Mesenteric fat pad (tissue), 1 donor: ENCODE measurements around the gene CHDH. TPM values are rescaled to one million over a fixed set of nuclear protein-coding genes. Genes with fewer than 3 reads are reported as not detected.

Experiments
- DNase-seq: peaks from one replicate; pipeline ENCODE4 v3.0.0-alpha.2; 2020; ENCODE audit warnings: low spot score
- total RNA-seq: library from RNA; stranded (reverse); fragmentation: NEBNext Ultra II Directional; extraction: Animal tissue kit (Norgen Biotek cat#: 25700); gene quantifications from one replicate; pipeline ENCODE4 v1.2.1, GENCODE V29; 2021
- donor health status: DM: yes; HTN: yes; CAD: no.

Gene CHDH
- total RNA-seq, 1 donor from 2014 or later = 1.4 TPM

DNA sequence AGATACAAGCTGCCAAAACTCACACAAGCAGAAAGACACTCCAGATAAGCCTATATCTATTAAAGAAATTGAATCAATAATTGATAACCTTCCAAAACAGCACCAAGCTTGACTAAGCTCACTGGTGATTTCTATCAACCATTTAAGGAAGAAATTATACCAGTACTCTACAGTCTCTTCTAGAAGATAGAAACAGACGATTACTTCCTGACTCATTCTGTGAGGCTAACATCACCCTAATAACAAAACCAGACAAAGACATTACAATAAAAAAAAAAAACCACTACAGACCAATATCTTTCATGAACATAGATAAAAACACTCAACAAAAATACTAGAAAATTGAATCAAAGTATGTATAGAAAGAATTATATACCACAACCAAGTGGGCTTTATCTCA lies 20.2 kb downstream of the CHDH start:
- no peak for DNase-seq

DNA sequence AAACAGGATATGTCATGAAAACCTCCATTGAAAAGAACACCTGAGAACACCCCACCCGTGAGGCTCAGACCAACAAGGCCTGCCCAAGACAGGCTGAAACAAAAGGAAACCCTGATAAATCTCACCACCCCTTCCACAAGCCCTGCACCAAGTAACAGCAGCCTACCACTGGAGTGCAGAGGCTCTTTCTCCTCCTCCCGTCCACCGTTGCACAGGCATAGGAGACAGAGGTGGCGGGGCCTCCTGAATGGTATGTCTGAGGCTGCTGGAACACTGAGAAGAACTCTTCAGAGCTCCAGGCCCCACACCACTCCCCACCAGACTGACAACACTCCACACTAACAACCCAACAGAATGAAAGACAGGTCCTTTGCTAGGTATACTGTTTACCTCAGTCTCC lies 21.4 kb downstream of the CHDH start:
- DNase-seq = no peak

DNA sequence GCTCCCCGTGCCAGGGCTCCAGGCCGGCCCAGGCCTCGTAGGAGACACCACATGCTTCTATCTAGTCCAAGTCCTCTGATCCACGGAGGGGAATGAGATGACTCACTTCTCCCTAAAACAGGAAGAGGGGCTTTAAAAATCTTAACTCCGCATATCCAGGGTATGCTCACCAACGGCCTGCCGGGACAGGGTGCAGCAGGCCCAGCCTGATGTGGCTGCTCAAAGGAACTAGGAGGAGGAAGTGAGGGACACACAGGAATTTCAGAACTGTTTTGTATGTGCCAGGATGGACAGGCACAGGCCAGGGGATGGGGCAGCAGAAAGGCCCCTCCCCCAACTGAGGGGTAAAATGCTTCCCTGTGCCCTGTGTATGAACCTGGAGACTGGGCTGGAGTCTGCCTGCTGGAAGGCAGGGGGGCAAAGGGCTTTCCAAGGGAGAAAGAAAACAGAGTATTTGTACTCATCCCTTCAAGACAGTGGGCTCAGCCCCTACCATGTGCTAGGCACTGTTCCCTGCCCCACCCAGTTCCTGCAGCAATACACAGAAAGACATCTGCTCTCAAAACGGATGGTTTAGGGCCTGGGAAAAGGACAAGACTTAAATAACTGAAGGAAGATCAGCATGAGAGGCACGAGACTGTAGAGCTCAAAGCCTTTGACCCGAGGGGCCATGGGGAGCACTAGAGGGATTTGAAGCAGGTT lies 22.1 kb downstream of the CHDH start:
- peak; percentile 62 for DNase-seq

DNA sequence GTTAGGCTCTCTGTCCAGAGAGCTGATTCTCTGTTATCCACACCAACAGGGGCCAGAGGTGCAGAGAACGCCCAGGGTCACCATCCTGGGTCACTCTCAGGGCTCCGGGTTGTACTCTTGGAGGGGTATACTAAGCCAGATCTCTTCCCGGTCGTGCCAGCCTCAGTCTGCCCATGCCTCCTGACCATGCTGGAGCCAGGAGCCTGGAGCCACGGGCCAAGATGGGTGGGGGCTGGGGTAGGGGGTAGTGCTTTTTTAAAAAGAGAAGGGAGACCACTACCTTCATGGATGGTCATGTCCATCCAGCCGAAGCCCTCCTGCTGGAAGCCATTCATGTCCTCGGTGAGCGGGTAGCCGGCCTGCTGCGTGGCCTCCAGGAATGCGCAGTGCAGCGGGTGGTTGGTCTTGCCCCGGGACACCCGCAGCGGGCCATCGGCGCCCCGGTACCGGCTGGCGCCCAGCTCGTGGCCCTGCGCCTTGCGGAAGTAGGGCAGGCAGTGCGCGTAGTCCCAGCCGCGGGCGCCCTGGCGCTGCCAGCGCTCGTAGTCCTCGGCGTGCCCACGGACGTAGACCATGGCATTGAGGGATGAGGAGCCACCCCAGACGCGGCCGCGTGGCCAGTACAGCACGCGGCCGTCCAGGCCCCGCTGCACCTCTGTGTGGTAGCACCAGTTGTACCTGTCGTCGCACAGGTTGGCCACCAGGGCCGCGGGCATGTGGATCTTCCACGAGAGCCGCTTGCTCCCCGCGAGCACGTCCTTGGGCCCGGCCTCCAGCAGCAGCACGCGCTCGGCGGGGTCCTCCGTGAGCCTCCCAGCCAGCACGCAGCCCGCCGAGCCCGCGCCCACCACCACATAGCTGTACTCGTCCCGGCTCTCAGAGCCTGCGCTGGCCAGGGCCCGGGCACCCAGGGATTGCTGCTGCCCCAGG lies 22.9 kb downstream of the CHDH start:
- DNase-seq = peak; percentile 79

DNA sequence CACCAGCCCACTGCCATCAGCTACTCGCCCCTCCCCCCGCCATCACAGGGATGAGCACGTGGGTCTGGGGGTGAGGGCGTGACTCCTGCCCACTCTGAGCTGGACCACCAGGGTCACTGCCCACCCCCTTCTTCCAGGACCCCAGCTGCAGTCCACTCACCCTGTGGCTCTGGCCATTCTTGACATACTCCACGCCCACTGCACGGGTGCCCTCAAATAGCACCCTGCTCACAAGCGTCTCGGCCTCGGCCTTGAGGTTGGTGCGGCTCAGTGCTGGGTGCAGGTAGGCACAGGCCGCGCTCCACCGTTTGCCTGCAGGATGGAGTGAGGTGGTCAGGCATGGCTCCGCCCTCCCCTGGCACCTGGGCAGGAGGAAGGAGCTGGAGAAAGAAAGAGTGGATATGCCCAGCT lies 23.9 kb downstream of the CHDH start:
- DNase-seq = peak; percentile 82

DNA sequence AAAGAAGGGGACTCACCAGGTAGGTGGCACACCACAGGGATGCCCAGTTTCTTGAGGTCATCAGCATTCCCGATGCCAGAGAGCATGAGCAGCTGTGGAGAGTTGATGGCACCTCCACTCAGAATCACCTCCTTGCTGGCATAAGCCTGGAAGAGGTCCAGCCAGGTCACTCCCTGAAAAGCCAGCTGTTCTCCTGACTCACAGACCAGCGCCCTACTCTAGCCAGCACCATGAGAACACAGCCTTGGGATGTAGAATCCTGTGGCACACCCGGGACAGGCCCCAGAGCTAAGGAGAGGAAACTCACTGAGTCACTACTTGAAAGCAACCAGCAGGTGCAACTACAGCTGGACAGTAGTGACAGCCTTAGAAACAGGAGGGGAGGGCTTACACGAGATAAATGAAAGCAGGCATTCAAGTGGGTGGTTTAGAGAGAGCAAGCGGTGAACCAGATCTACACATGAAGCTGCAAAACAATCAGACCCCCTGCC lies 24.5 kb downstream of the CHDH start:
- no peak for DNase-seq

DNA sequence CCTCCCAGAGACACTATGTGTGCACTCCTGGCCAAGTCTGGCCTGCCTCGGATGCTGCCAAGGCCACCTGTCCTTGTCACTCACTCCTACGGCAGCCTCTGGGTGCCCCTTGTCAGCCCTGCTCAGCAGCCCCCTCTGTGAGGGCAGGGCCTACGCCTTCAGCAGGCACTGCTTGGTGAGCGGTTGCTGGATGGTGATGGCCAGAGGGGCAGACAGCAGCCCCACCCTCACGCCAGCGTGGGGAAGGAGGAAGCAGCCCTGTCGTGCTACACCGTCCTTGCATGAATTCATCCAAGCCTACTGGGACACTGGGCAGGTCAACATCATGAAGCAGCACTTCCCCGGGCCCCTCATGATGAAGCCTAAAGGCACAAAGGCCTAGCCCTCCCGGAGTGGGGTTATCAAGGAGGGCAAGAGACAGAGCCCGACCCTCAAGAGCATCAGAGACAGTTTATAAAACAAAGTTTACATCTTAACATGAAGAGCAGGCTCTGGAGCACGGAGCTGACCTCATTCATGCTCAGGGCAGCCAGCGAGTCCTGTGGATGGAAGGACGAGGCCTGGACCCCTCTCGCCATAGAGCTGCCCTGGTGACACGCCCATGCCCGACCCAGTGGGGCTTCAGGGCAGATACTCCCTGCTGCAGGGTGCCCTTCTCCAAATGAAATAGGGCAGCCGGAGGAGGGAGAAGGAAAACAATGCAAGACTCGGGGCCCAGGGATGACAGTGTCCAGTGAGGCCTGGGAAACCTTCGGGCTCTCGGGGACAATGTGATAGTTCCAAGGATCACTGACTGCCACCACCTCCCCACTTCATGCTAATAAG lies 25.3 kb downstream of the CHDH start:
- DNase-seq = peak; percentile 75

DNA sequence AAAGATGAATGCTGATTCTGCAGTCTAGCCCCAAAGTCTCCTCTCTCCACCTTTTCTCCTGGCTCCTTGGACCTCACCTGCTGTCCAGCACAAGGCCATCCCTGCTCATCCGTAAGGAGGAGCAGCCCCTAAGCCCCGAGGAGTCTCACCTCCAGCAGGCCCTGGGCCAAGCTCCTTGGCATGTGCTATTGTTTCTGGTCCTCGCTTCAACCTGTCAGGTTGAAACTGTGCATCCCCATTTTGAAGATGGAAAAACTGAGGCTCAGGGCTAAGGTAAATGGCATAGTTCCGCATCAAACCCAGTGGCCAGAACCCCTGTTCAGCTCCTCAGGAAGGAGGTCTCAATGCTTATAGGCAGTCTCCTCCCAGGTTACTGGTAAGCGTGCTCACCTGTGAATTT lies 26.1 kb downstream of the CHDH start:
- DNase-seq = peak; percentile 45

DNA sequence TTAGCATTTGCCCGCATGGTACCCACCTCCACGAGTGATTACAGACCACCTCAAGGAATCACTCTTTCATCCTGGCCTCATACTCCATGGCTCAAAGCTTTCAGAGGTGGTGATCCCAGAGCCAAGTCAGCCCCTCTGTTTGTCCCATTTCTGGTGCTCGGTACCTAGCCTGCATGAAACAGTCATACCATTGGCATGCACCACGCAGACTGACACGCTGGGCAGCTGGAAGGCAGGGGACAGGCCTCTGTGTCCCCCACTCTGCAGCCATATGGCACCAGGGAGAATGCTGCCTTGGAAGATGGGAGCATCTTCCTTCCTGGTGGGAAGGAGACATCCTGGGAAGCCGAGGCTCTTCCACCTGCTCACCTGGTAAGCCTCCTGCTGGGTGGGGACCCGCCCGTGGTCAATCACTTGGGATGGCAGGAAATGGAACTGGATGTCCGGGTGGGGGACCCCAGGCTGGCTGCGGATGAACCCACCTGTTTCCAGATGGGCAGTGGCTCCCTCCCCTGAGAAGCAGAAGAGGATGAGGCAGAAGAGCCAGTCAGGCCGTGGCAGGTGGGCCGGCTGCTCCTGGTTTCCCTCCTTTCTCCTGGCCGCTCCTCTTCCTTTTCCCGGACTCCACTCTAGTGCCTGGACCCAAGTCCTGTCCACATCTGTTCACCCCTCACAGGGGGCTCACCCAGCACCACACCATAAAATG lies 26.9 kb downstream of the CHDH start:
- DNase-seq = peak; percentile 75

DNA sequence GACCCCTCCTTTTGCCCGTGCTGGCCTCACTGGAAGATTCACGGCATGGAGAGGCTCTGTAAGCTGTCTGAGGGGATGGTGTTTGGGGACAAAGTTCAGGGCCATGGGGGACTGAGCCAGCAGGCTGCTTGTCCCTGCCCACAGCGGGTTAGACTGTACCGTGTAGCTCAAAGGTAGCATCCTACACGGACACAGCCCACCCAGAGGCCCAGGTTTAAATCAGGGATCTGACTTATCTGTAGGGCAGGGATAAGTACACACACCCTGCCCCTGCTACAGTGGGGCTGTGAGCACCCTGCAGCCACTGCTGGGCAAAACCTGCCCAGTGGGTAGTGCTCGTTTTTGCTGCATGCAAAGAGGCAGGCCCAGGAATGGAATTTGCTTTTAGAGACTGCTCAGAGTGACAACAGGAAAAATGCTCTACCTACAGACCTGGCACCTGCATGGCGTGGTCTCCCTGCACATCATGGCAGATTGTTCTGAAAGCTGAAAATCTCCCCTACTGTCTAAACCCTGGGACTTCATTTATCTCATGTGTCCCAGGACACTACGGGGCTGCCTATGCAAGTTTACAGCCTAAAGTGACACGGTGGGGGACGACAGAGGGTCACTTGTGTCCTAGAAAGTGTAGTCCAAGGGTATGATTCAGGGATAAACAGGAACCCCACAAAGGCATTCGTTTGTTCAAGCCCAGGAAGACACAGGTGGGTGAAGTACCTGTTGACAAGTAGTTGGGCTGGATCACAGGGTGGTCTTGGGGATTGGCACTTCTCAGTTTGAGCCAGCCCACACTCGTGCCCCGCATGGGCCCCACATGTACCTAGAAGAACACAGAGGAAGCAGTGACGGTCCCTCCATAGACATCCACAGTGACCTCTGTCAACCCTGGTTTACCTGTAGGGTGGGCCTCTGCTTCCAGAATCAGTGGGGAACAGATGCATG lies 27.7 kb downstream of the CHDH start:
- no peak for DNase-seq

DNA sequence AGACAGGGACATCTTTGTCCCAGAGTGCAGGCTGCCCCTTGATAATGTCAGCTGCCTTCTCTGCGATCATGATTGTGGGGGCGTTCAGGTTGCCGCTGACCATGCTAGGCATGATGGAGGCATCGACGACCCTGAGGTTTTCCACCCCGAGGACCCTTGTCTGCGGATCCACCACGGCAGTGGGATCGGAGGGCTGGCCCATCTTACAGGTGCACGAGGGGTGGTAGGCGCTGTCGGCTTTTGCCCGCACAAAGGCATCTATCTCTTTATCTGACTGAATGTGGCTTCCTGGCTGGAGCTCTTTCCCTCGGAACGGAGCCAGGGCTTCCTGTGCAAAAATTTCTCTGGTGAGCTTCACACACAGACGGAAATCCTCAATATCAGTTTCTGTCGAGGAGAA lies 28.4 kb downstream of the CHDH start:
- DNase-seq = no peak

DNA sequence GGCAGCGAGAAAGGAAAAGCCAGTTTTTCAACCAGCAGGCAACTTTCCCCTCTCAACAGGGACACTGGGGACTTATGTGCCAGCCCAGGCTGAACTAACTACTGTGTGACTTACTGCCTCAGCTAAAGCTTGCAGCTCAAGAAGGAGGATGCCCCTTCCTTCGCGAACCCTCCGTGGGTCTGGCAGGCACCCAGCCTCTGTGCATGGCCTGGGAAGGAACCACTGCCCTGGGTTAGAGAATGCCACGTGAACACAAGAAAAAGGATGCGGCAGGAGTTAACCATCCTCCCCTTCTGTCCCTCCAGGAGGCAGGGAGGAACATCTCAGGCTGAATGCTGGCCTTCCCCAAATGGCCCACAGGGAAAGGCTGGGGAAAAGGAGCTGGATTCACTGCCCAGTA lies 29.0 kb downstream of the CHDH start:
- DNase-seq = no peak

DNA sequence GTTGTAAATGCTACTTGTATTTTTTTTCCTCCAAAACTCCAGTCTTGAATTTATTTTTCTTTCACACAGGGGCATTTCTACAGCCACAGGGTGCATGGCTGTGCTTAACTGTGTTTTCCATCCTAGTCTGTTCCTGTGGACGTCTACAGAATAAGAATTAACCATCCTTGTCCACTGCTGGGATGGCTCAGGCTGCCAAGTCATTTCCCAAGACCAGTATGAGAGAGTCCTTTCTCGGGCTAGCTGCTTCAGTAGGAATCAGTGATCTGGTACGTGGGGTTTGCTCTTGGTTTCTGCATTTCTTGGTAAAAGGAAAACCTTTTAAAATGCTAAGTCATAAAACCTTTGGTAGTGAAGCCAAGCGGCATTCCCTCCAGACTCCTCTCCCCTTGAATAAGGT lies 29.8 kb downstream of the CHDH start:
- no peak for DNase-seq

DNA sequence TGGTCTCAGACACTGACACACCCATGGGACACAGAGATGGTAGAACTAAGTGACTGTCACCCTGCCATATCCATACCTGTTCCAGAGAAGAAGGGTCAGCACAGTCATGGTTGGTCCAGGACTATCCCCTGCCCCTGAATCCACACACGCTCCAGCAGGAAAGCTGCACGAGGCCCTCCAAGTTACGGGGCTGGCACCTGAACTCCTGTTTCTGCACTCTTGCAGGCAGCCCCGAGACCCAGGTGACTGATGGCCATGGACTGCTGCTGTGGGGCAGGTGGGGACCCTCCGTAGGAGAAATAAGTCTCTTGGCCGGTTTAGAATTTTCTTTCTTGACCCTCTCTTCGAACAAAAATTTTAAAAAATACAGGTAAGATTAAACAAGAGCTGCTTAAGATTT lies 30.6 kb downstream of the CHDH start:
- no peak for DNase-seq

DNA sequence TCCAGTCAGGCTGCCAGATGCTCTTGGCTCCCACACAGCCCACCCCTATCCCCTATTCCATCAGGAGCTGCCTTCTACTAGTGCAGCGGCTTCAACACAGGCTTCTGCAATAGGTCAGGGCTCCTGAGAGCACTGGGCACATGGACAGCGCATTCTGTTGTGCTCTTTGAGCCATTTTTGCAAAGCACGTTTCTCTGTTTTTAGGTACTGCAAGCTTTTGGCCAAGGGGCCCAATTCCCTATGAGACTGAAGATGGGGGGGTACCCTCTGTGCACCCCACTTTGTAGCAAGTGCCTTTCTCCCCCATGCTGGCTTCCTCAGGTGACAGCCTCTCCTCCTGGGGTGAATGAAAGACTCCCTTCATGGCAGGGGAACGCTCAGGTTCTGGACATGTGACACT lies 31.2 kb downstream of the CHDH start:
- DNase-seq = no peak

DNA sequence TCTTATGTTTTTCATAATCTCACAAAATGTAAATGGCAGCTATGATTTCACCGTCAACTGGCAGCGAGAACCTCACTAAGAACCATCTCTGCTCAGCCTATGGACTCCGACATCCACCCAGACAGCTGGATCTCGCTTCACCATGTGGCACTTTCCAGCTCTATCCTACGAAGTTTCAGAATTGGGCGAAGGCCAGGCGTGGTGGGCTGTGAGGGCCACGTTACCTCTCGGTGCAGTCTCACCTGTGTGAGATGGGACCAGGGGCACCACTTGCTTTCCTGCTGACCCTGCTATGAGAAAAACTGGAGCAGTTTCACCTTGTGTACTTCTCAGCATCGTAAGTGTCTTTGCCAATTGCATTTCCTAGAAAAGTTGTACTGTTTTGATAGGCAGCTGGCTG lies 32.3 kb downstream of the CHDH start:
- DNase-seq = peak; percentile 37

DNA sequence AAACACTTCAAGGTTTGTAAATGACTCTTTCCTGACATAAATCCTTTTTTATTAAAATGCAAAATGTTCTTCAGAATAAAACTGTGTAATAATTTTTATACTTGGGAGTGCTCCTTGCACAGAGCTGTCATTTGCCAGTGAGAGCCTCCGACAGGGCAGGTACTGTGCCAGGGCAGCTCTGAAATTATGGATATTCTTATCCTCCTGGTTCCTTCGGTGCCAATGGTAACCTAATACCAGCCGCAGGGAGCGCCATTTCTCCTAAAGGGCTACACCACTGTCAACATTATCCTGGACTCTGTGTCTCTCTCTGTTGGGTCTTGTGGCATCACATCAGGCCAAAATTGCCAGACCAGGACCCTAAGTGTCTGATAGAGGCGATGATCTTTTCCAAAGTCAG lies 33.0 kb downstream of the CHDH start:
- peak; percentile 24 for DNase-seq

DNA sequence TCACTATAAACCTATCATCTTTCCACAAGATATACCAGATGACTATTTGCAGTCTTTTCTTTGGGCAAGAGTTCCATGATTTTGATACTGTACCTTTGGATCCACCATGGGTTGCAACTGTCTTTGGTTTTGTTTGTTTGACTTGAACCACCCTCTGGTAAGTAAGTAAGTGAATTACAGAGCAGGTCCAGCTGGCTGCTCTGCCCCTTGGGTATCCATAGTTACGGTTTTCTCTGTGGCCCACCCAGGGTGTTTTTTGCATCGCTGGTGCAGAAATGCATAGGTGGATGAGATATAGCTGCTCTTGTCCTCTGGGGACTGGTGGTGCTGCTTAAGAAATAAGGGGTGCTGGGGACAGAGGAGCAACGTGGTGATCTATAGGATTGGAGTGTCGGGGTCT lies 33.8 kb downstream of the CHDH start:
- no peak for DNase-seq

DNA sequence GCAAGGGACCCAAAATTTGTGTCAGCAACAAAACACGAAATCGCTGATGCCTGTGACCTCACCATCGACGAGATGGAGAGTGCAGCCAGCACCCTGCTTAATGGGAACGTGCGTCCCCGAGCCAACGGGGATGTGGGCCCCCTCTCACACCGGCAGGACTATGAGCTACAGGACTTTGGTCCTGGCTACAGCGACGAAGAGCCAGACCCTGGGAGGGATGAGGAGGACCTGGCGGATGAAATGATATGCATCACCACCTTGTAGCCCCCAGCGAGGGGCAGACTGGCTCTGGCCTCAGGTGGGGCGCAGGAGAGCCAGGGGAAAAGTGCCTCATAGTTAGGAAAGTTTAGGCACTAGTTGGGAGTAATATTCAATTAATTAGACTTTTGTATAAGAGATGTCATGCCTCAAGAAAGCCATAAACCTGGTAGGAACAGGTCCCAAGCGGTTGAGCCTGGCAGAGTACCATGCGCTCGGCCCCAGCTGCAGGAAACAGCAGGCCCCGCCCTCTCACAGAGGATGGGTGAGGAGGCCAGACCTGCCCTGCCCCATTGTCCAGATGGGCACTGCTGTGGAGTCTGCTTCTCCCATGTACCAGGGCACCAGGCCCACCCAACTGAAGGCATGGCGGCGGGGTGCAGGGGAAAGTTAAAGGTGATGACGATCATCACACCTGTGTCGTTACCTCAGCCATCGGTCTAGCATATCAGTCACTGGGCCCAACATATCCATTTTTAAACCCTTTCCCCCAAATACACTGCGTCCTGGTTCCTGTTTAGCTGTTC lies 34.9 kb downstream of the CHDH start:
- DNase-seq = no peak
